Measurements from ENCODE around the gene CREG2. TPM values are rescaled to one million over a fixed set of nuclear protein-coding genes. Genes with fewer than 3 reads are reported as not detected.

The CREG2 gene
- polyA plus RNA-seq, 1 of the 3 experiments (the other 2 are of a cell fraction) = 1.4 TPM

DNA sequence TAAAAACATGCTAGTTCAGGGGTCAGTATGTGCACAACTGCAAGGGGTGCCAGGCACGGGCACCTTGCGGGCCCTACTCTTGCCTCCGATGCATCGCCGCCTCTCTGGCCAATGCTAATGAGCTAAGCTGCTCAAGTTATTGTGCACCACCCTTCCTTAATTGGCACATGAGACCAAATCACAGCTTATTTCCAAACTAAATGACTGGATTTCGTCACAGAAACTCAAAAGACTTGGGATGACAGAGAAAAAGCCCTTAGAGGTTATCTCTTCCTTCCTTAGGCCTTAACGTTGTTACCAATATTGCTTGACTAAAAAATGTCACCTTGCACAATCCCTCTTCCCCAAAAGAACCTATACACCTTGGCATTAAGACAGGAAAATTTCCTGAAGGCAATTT is 86.5 kb downstream of the CREG2 start:
- POLR2A ChIA-PET = interaction anchor here (1.2 kb wide), 1 partner anchor 48 kb away, joined by 3 read pairs; the partner anchor contains the start of gene CNOT11
- WGBS (ENCODE audit: low lambda C conversion rate) = 71% methylated on average over 7 of the region's 7 CpGs
- CTCF ChIA-PET = no interaction called here

DNA sequence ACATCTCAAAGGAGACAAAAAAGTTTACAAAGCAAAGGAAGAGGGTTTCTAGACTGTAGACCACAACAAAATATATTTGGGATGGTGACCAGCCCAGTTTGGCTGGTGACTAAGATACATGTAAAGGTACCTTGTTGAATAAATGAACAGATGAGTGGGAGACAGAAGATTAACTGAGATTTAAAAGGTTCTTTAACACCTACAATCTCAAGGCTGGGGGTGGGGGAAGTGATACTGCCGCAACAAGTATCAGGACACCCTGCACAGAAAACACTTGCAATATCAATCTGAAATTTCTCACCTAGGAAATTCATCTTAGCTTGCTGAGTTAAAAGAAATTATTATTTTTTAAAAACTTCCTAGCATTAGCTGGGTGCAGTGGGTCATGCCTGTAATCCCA is 87.1 kb downstream of the CREG2 start:
- Histone ChIP-seq H4K20me1 (ENCODE audit: insufficient read depth) (peaks cover 97% of the 10 kb centered on the region), H3K27ac (ENCODE audit: low read depth in 2 of 2, low read length in 1 of 2) (no peak overlapping the region), H3K4me1 (ENCODE audit: control insufficient read depth in 1 of 2, insufficient read depth in 2 of 2, low read depth in 1 of 2, low read length in 1 of 2) (peaks cover 0 to 9% of the 10 kb centered on the region in 2 experiments; a peak in 2 of 4 replicates), H3K79me2 (ENCODE audit: insufficient read depth) (peaks cover 98% of the 10 kb centered on the region), H3K4me3 (ENCODE audit: low read depth in 2 of 2, low read length in 1 of 2) (no peak overlapping the region), H3K9me2 (no peaks in the 10 kb centered on the region), H2AFZ (ENCODE audit: low read depth) (no peak overlapping the region), H3K9me3 (no peaks in the 10 kb centered on the region), H3K27me3 (ENCODE audit: insufficient read depth) (no peaks in the 10 kb centered on the region), H3K9ac (no peak overlapping the region), H3K4me2 (no peak overlapping the region), H3F3A (replicated peaks; ENCODE audit: insufficient read depth) (no peaks in the 10 kb centered on the region), H3K36me3 (replicated peaks in 1 of 2; ENCODE audit: control insufficient read depth in 1 of 2, insufficient read depth in 2 of 2, low read length in 1 of 2) (peaks cover 0 to 20% of the 10 kb centered on the region in 2 experiments)
- DNase-seq = no peak
- TF ChIP-seq RFX5 (IDR thresholded peaks at IDR 0.05; ENCODE audit: low read length) (no peak), FOXM1 (IDR thresholded peaks at IDR 0.05; ENCODE audit: low read depth) (no peak), RXRA (IDR thresholded peaks at IDR 0.05; ENCODE audit: borderline replicate concordance, low read depth) (no peak), GABPA (IDR thresholded peaks at IDR 0.05; ENCODE audit: low read depth) (no peak), TEAD4 (IDR thresholded peaks at IDR 0.05; ENCODE audit: borderline replicate concordance, insufficient read depth) (no peak), RCOR1 (IDR thresholded peaks at IDR 0.05; ENCODE audit: low read length) (no peak), CHD2 (IDR thresholded peaks at IDR 0.05; ENCODE audit: low read length, partially characterized antibody) (no peak), SMC3 (IDR thresholded peaks at IDR 0.05; ENCODE audit: low read depth, low read length) (no peak), YY1 (IDR thresholded peaks at IDR 0.05; ENCODE audit: low read depth) (no peak), NFIC (IDR thresholded peaks at IDR 0.05; ENCODE audit: borderline replicate concordance) (no peak), SIN3A (IDR thresholded peaks at IDR 0.05; ENCODE audit: borderline replicate concordance, low read depth, low read length) (no peak)
- TF ChIP-seq, protein P1, sequence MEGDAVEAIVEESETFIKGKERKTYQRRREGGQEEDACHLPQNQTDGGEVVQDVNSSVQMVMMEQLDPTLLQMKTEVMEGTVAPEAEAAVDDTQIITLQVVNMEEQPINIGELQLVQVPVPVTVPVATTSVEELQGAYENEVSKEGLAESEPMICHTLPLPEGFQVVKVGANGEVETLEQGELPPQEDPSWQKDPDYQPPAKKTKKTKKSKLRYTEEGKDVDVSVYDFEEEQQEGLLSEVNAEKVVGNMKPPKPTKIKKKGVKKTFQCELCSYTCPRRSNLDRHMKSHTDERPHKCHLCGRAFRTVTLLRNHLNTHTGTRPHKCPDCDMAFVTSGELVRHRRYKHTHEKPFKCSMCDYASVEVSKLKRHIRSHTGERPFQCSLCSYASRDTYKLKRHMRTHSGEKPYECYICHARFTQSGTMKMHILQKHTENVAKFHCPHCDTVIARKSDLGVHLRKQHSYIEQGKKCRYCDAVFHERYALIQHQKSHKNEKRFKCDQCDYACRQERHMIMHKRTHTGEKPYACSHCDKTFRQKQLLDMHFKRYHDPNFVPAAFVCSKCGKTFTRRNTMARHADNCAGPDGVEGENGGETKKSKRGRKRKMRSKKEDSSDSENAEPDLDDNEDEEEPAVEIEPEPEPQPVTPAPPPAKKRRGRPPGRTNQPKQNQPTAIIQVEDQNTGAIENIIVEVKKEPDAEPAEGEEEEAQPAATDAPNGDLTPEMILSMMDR (IDR thresholded peaks at IDR 0.05) = no peak
- TF ChIP-seq, protein P2, sequence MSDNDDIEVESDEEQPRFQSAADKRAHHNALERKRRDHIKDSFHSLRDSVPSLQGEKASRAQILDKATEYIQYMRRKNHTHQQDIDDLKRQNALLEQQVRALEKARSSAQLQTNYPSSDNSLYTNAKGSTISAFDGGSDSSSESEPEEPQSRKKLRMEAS (IDR thresholded peaks at IDR 0.05; ENCODE audit: low read depth) = no peak
- POLR2A ChIA-PET = no interaction called here
- 100% methylated on average over 1 of the region's 1 CpG for WGBS (ENCODE audit: low lambda C conversion rate)
- CTCF ChIA-PET = no interaction called here

More for the DNA sequence above, 86.5 kb downstream of the CREG2 start:
- Histone ChIP-seq H3K27ac (ENCODE audit: low read depth in 2 of 2, low read length in 1 of 2) (no peak overlapping the region), H3K27me3 (ENCODE audit: insufficient read depth) (no peaks in the 10 kb centered on the region), H3K36me3 (replicated peaks in 1 of 2; ENCODE audit: control insufficient read depth in 1 of 2, insufficient read depth in 2 of 2, low read length in 1 of 2) (peaks cover 0 to 18% of the 10 kb centered on the region in 2 experiments), H4K20me1 (ENCODE audit: insufficient read depth) (peaks cover 97% of the 10 kb centered on the region), H3K9me3 (no peaks in the 10 kb centered on the region), H3K4me1 (ENCODE audit: control insufficient read depth in 1 of 2, insufficient read depth in 2 of 2, low read depth in 1 of 2, low read length in 1 of 2) (peaks cover 5 to 14% of the 10 kb centered on the region in 2 experiments; a peak in 3 of 4 replicates), H3K4me2 (no peak overlapping the region), H3F3A (replicated peaks; ENCODE audit: insufficient read depth) (peaks cover 4% of the 10 kb centered on the region), H3K9ac (no peak overlapping the region), H3K4me3 (ENCODE audit: low read depth in 2 of 2, low read length in 1 of 2) (no peak overlapping the region), H3K79me2 (ENCODE audit: insufficient read depth) (peaks cover 98% of the 10 kb centered on the region), H2AFZ (ENCODE audit: low read depth) (no peak overlapping the region), H3K9me2 (no peaks in the 10 kb centered on the region)
- no peak for DNase-seq
- TF ChIP-seq, protein P1 (IDR thresholded peaks at IDR 0.05) = no peak
- TF ChIP-seq GABPA (IDR thresholded peaks at IDR 0.05; ENCODE audit: low read depth) (no peak), TEAD4 (IDR thresholded peaks at IDR 0.05; ENCODE audit: borderline replicate concordance, insufficient read depth) (no peak)
